OCI-LY1 (cell line): ENCODE measurements around the gene CEBPZOS.

Experiments used
- CTCF ChIP-seq: fragments of 200-600 bp; sonication (generic), shearing (Covaris generic); IDR thresholded peaks from 2 replicates; pipeline ENCODE4 v1.5.1; 2017; ENCODE audit warnings: mild to moderate bottlenecking, antibody characterized with exemption, low read length, moderate library complexity, mixed read lengths
- EZH2 ChIP-seq: fragments of 200-600 bp; sonication (generic), shearing (Covaris generic); IDR thresholded peaks from 2 replicates; pipeline ENCODE4 v1.8.0; 2017; ENCODE audit warnings: borderline replicate concordance, mixed run types, mild to moderate bottlenecking, antibody characterized with exemption, low read length, moderate library complexity, mixed read lengths

- TF ChIP-seq EZH2, result no peak
- TF ChIP-seq CTCF, result no peak
Measured at GRCh38 chr2:37190290-37190689, 6.0 kb upstream of the CEBPZOS start.
